Keratinocyte (primary cell): ENCODE data around the gene CREBL2. TPM values are rescaled to one million over a fixed set of nuclear protein-coding genes. Genes with fewer than 3 reads are reported as not detected.

Experiments
- DNase-seq: peaks from one replicate; pipeline ENCODE4 v3.0.0-alpha.2; 2011; ENCODE audit warnings: low read depth, missing footprints, low spot score
- FAIRE-seq: peaks from 2 replicates; lab custom pipeline; 2011; peaks lifted over from hg19 to GRCh38; lab: Jason Lieb, UNC
- H2AFZ ChIP-seq: 2 replicates; pipeline ENCODE4 v1.6.0; 2012; ENCODE audit warnings: low read length, control low read depth, inconsistent platforms; ENCODE audit not compliant: control insufficient read depth
- H3K27ac ChIP-seq: 2 replicates; pipeline ENCODE4 v1.5.1; 2011; ENCODE audit warnings: low read length; ENCODE audit not compliant: control insufficient read depth, insufficient read depth
- H3K27me3 ChIP-seq: 3 replicates; pipeline ENCODE4 v1.6.0; 2011; ENCODE audit warnings: low read length; ENCODE audit not compliant: control insufficient read depth, insufficient read depth; ENCODE audit errors: extremely low read depth
- H3K36me3 ChIP-seq, 2 experiments: 2 replicates in 1 of 2; 3 replicates in 1 of 2; pipeline ENCODE4 v1.5.1; 2011; ENCODE audit warnings: low read length in 2 of 2, mild to moderate bottlenecking in 1 of 2; ENCODE audit not compliant: control insufficient read depth in 2 of 2, insufficient read depth in 2 of 2; ENCODE audit errors: extremely low read depth in 1 of 2
- H3K4me1 ChIP-seq: 3 replicates; pipeline ENCODE4 v1.5.1; 2011; ENCODE audit warnings: low read length; ENCODE audit not compliant: control insufficient read depth, insufficient read depth; ENCODE audit errors: extremely low read depth
- H3K4me2 ChIP-seq: 3 replicates; pipeline ENCODE4 v1.6.0; 2011; ENCODE audit warnings: low read depth, low read length; ENCODE audit not compliant: control insufficient read depth, insufficient read depth; ENCODE audit errors: extremely low read depth
- H3K4me3 ChIP-seq, 3 experiments: fragments of 200-600 bp in 1 of 3; sonication (generic) in 1 of 3; 2 replicates in 2 of 3; 3 replicates in 1 of 3; pipeline ENCODE4 v1.5.1; 2011 to 2016; ENCODE audit warnings: low read length in 3 of 3, mild to moderate bottlenecking in 3 of 3, control low read depth in 2 of 3, inconsistent platforms in 1 of 3, low read depth in 1 of 3, mixed read lengths in 1 of 3, mixed run types in 1 of 3, moderate library complexity in 1 of 3; ENCODE audit not compliant: control insufficient read depth in 2 of 3, insufficient read depth in 2 of 3; ENCODE audit errors: extremely low read depth in 1 of 3
- H3K79me2 ChIP-seq: 2 replicates; pipeline ENCODE4 v1.6.0; 2012; ENCODE audit warnings: low read length; ENCODE audit not compliant: control insufficient read depth, insufficient read depth
- H3K9ac ChIP-seq: 3 replicates; pipeline ENCODE4 v1.6.0; 2011; ENCODE audit warnings: low read length; ENCODE audit not compliant: control insufficient read depth, insufficient read depth; ENCODE audit errors: extremely low read depth
- H3K9me1 ChIP-seq: 3 replicates; pipeline ENCODE4 v1.6.0; 2011; ENCODE audit warnings: low read length; ENCODE audit not compliant: control insufficient read depth, insufficient read depth; ENCODE audit errors: extremely low read depth
- H3K9me3 ChIP-seq: 2 replicates; pipeline ENCODE4 v1.5.1; 2012; ENCODE audit warnings: low read depth, low read length; ENCODE audit not compliant: control insufficient read depth
- H4K20me1 ChIP-seq: 3 replicates; pipeline ENCODE4 v1.6.0; 2011; ENCODE audit warnings: low read length; ENCODE audit not compliant: control insufficient read depth, insufficient read depth; ENCODE audit errors: extremely low read depth
- EZH2 ChIP-seq: IDR thresholded peaks from one replicate; pipeline ENCODE4 v1.6.1; 2012; ENCODE audit warnings: inconsistent platforms, mild to moderate bottlenecking, low read length, moderate library complexity
- dilution Hi-C: fragments of 300-500 bp; cut with MboI; formaldehyde crosslinking; loops from one replicate; pipeline ENCODE4 v1.7.0; 2020; ENCODE audit warnings: low sequenced_read_pairs; ENCODE audit not compliant: extremely low pct_ligation_motif_present
- polyA plus RNA-seq, 5 experiments: library from polyadenylated mRNA; depleted of rRNA in 3 of 5; stranded (reverse) in 3 of 5; stranded (forward) in 1 of 5; unstranded in 1 of 5; fragments of >200 nt; gene quantifications; 1 replicate in 1 of 5; 2 replicates in 3 of 5; 3 replicates in 1 of 5; pipeline versions ENCODE4 v1.2.1 to v1.2.3, GENCODE V29; 2011 to 2012; ENCODE audit warnings: missing spikeins in 2 of 5, low read depth in 1 of 5, low replicate concordance in 1 of 5
- TF ChIP-seq, protein P1 (sequence below), 3 experiments: IDR thresholded peaks in 1 of 3; conservative IDR thresholded peaks in 1 of 3; optimal IDR thresholded peaks in 1 of 3; 2 replicates in 2 of 3; 3 replicates in 1 of 3; pipeline versions ENCODE3 to v1.5.1; 2011; ENCODE audit warnings: low read length in 3 of 3, mild to moderate bottlenecking in 3 of 3, moderate library complexity in 2 of 3, control low read depth in 1 of 3, inconsistent platforms in 1 of 3; ENCODE audit not compliant: insufficient read depth in 2 of 3; ENCODE audit errors: extremely low read depth in 1 of 3

The CREBL2 gene
- polyA plus RNA-seq, 1 donor (not counting 4 experiments of a cell fraction or from before 2014, with no cell fraction given), result 15.8 TPM

DNA sequence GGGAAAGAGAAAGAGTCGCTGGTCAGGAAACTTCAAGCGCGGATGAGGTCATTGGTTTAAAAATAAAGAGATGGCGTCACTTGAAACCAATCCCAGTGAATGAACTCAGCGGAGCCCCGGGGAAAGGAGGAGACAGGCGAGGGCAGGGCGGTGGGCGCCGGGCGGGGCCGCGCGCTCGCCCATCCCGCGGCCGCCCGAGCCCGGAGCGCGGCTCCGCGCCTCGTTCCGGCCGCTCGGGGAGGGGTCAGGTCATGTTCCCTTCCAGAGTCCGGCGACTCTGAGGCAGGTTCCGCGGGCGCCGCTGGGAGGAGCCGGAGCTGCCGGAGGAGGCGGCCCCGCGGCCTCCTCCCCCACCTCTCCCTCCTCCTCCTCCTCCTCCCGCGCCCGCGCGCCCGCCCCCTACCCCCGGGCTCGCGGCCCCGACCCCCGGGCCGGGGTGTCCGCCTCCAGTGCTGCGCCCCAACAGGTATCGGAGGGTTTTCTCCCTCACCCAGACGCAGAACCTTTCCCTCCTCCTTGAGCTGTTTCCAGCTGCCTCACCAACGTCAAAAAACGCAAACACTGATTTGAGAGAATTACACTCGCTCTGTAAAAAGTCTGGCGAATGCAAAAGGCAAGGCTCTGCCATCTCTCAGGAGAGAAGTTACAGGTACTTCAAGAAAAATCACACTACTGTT is 49.0 kb upstream of the CREBL2 start, which contains the start of gene DUSP16:
DUSP16 (minus strand) TSS at position 279 of the 677 bp plus-strand sequence. CDS start 41,765 bp downstream, outside the sequence.
- peaks cover 19% of the 10 kb centered on the region for H3K4me1 ChIP-seq
- peaks cover 21% of the 10 kb centered on the region for H3K79me2 ChIP-seq
- DNase-seq (peak; percentile 38), FAIRE-seq (no peak)
- peak within 1 kb of the TSS; percentile 95 for H3K27ac ChIP-seq
- dilution Hi-C loops, result no loop called here
- H3K9ac ChIP-seq, result peak within 1 kb of the TSS; percentile 100
- H3K9me1 ChIP-seq, result no peaks in the 10 kb centered on the region
- peak within 1 kb of the TSS; percentile 97 for H3K4me2 ChIP-seq
- no peaks in the 10 kb centered on the region for H3K27me3 ChIP-seq
- H2AFZ ChIP-seq, result peak within 1 kb of the TSS; percentile 32
- H4K20me1 ChIP-seq, result no peaks in the 10 kb centered on the region
- peaks cover 0 to 2% of the 10 kb centered on the region in 2 experiments for H3K36me3 ChIP-seq
- TF ChIP-seq EZH2, result no peak
- TF ChIP-seq, protein P1, sequence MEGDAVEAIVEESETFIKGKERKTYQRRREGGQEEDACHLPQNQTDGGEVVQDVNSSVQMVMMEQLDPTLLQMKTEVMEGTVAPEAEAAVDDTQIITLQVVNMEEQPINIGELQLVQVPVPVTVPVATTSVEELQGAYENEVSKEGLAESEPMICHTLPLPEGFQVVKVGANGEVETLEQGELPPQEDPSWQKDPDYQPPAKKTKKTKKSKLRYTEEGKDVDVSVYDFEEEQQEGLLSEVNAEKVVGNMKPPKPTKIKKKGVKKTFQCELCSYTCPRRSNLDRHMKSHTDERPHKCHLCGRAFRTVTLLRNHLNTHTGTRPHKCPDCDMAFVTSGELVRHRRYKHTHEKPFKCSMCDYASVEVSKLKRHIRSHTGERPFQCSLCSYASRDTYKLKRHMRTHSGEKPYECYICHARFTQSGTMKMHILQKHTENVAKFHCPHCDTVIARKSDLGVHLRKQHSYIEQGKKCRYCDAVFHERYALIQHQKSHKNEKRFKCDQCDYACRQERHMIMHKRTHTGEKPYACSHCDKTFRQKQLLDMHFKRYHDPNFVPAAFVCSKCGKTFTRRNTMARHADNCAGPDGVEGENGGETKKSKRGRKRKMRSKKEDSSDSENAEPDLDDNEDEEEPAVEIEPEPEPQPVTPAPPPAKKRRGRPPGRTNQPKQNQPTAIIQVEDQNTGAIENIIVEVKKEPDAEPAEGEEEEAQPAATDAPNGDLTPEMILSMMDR (optimal IDR thresholded peaks at IDR 0.05 in 1 of 3, IDR thresholded peaks at IDR 0.05 in 1 of 3, conservative IDR thresholded peaks at IDR 0.05 in 1 of 3; ENCODE audit: extremely low read depth in 1 of 3, insufficient read depth in 2 of 3, low read length in 3 of 3), result peak in 1 of 3 experiments; percentile 8
- no peaks in the 10 kb centered on the region for H3K9me3 ChIP-seq
- H3K4me3 ChIP-seq, result peak within 1 kb of the TSS; percentile 74 to 79 (median 78)

DNA sequence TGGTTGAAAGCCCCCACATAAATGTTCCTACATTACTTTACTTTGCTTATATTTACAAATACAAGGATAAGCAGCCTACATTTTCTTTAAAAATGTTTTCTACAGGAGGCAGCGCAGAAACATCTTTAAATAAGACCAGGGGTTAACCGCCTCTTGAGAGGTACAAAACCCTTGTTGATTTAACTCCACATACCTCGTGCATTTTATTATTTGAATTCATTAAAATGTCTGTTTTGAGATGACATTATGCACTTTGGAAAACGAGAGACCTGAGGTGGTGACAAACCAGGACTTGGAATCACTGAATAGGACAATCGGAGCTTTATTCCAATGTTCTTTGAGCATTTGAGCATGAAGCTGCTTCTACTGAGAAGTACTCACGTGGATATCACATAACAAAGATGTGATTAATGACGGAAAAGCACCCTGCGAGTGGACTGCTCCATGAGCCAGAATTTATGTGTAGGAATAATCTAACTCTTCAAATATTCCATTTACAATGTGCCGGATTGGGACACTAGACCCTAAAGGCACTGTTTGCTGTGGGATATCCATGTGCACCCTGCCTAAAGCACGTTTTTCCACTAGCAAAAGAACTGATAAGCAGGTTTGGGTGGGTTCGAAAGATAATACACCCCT is 48.3 kb upstream of the CREBL2 start:
- Histone ChIP-seq H3K79me2 (peaks cover 18% of the 10 kb centered on the region), H3K4me1 (peaks cover 19% of the 10 kb centered on the region), H3K4me3 (no peak overlapping the region), H3K9ac (peak overlapping the region; percentile 100), H2AFZ (peak overlapping the region; percentile 10), H3K9me3 (no peaks in the 10 kb centered on the region), H3K36me3 (peaks cover 0 to 2% of the 10 kb centered on the region in 2 experiments), H3K9me1 (no peaks in the 10 kb centered on the region), H4K20me1 (no peaks in the 10 kb centered on the region), H3K27me3 (no peaks in the 10 kb centered on the region), H3K4me2 (peak overlapping the region; percentile 53), H3K27ac (peak overlapping the region; percentile 67)
- dilution Hi-C loops, result no loop called here
- no peak for TF ChIP-seq EZH2
- TF ChIP-seq, protein P1 (optimal IDR thresholded peaks at IDR 0.05 in 1 of 3, IDR thresholded peaks at IDR 0.05 in 1 of 3, conservative IDR thresholded peaks at IDR 0.05 in 1 of 3; ENCODE audit: extremely low read depth in 1 of 3, insufficient read depth in 2 of 3, low read length in 3 of 3), result no peak
- DNase-seq, result no peak
- FAIRE-seq, result peak; percentile 5
